ENCODE data around the gene REXO1. TPM values are rescaled to one million over a fixed set of nuclear protein-coding genes. Genes with fewer than 3 reads are reported as not detected.

Gene REXO1
- total and polyA plus RNA-seq, 2 experiments from 2014 or later: 19.2 to 39.7 TPM

GRCh38 chr19:1872807-1873523 is 24.7 kb upstream of the REXO1 start:
- Histone ChIP-seq H3K4me1 (ENCODE audit: low read depth) (peaks cover 16% of the 10 kb centered on the region), H3K9me3 (ENCODE audit: low read depth) (no peaks in the 10 kb centered on the region), H3K27ac (no peak overlapping the region), H3K27me3 (no peaks in the 10 kb centered on the region), H3K4me3 (no peak overlapping the region), H3K36me3 (no peaks in the 10 kb centered on the region)
- TF ChIP-seq CTCF (IDR thresholded peaks at IDR 0.05; ENCODE audit: low read depth, low read length): no peak
- DNase-seq (ENCODE audit: low read depth in 1 of 2, low spot score in 1 of 2): no peak

- Histone ChIP-seq H3K36me3 (no peaks in the 10 kb centered on the region), H3K27ac (no peak overlapping the region), H3K4me3 (no peak overlapping the region), H3K9me3 (ENCODE audit: low read depth) (no peaks in the 10 kb centered on the region), H3K27me3 (no peaks in the 10 kb centered on the region), H3K4me1 (ENCODE audit: low read depth) (peaks cover 16% of the 10 kb centered on the region)
- TF ChIP-seq CTCF (IDR thresholded peaks at IDR 0.05; ENCODE audit: low read depth, low read length): no peak
- no peak for DNase-seq (ENCODE audit: low read depth in 1 of 2, low spot score in 1 of 2)
These were observed 23.3 kb upstream of the REXO1 start for GRCh38 chr19:1871630-1872029.

- Histone ChIP-seq H3K27me3 (no peaks in the 10 kb centered on the region), H3K27ac (no peak overlapping the region), H3K4me3 (no peak overlapping the region), H3K4me1 (ENCODE audit: low read depth) (peaks cover 12% of the 10 kb centered on the region), H3K36me3 (no peaks in the 10 kb centered on the region), H3K9me3 (ENCODE audit: low read depth) (no peaks in the 10 kb centered on the region)
- DNase-seq (ENCODE audit: low read depth in 1 of 2, low spot score in 1 of 2): no peak
- TF ChIP-seq CTCF (IDR thresholded peaks at IDR 0.05; ENCODE audit: low read depth, low read length): no peak
These were observed 22.9 kb upstream of the REXO1 start for GRCh38 chr19:1871140-1871597.

GRCh38 chr19:1868971-1869370 is 20.7 kb upstream of the REXO1 start:
- no peak overlapping the region for H3K27ac ChIP-seq
- no peak for DNase-seq (ENCODE audit: low read depth in 1 of 2, low spot score in 1 of 2)
- H3K27me3 ChIP-seq: no peaks in the 10 kb centered on the region
- no peak for TF ChIP-seq CTCF (IDR thresholded peaks at IDR 0.05; ENCODE audit: low read depth, low read length)
- no peak overlapping the region for H3K4me3 ChIP-seq
- H3K36me3 ChIP-seq: no peaks in the 10 kb centered on the region
- H3K9me3 ChIP-seq (ENCODE audit: low read depth): no peaks in the 10 kb centered on the region
- H3K4me1 ChIP-seq (ENCODE audit: low read depth): peaks cover 1% of the 10 kb centered on the region

GRCh38 chr19:1867349-1867724 is 19.1 kb upstream of the REXO1 start:
- no peak for DNase-seq (ENCODE audit: low read depth in 1 of 2, low spot score in 1 of 2)
- Histone ChIP-seq H3K9me3 (ENCODE audit: low read depth) (no peaks in the 10 kb centered on the region), H3K4me3 (no peak overlapping the region), H3K36me3 (no peaks in the 10 kb centered on the region), H3K27ac (no peak overlapping the region), H3K4me1 (ENCODE audit: low read depth) (no peaks in the 10 kb centered on the region), H3K27me3 (peaks cover 1% of the 10 kb centered on the region)
- no peak for TF ChIP-seq CTCF (IDR thresholded peaks at IDR 0.05; ENCODE audit: low read depth, low read length)

Data from cardiac muscle cell (in vitro differentiated cells and primary cell).